Thoracic aorta (tissue), 2 donors: ENCODE measurements around the gene MAPKAPK2. TPM values are rescaled to one million over a fixed set of nuclear protein-coding genes. Genes with fewer than 3 reads are reported as not detected.

Source experiments
- ATAC-seq: fragments of 150-250 bp; one replicate; pipeline ENCODE4 v1.8.0; 2017; ENCODE audit warnings: low read depth; ENCODE audit not compliant: insufficient number of reproducible peaks, low FRiP score
- DNase-seq: peaks from one replicate; pipeline ENCODE4 v3.0.0-alpha.2; 2020; ENCODE audit warnings: low spot score
- H3K27ac ChIP-seq, 2 donors: fragments of 200-600 bp; sonication (generic); 1 replicate in 1 of 2; 2 replicates in 1 of 2; pipeline ENCODE4 v1.5.1; 2016; ENCODE audit warnings: mild to moderate bottlenecking in 2 of 2, moderate library complexity in 2 of 2
- H3K27me3 ChIP-seq: fragments of 200-600 bp; sonication (generic); replicated peaks from 2 replicates; pipeline ENCODE4 v1.6.0; 2016; ENCODE audit warnings: mild to moderate bottlenecking; ENCODE audit not compliant: insufficient read depth
- H3K36me3 ChIP-seq: fragments of 200-600 bp; sonication (generic); one replicate; pipeline ENCODE4 v1.5.1; 2016
- H3K4me1 ChIP-seq, 2 donors: fragments of 200-600 bp; sonication (generic); 1 replicate in 1 of 2; 2 replicates in 1 of 2; pipeline versions ENCODE4 v1.5.1 to v1.6.0; 2016; ENCODE audit warnings: low read depth in 2 of 2, mild to moderate bottlenecking in 1 of 2; ENCODE audit not compliant: control insufficient read depth in 1 of 2
- H3K4me3 ChIP-seq: fragments of 200-600 bp; sonication (generic); 2 replicates; pipeline ENCODE4 v1.5.1; 2016; ENCODE audit warnings: mild to moderate bottlenecking
- H3K9me3 ChIP-seq: fragments of 200-600 bp; sonication (generic); 2 replicates; pipeline ENCODE4 v1.5.1; 2016
- CTCF ChIP-seq: fragments of 200-600 bp; sonication (generic); IDR thresholded peaks from one replicate; pipeline ENCODE4 v1.5.1; 2019; ENCODE audit warnings: antibody characterized with exemption
- total RNA-seq, 2 donors: library from RNA; depleted of rRNA; stranded (reverse); fragments of >200 nt; gene quantifications; one replicate each; pipeline versions ENCODE4 v1.1.0 to v1.2.3, GENCODE V29; 2016

Gene MAPKAPK2
- total RNA-seq, 2 donors from 2014 or later, result 80.7 to 89.2 TPM

DNA sequence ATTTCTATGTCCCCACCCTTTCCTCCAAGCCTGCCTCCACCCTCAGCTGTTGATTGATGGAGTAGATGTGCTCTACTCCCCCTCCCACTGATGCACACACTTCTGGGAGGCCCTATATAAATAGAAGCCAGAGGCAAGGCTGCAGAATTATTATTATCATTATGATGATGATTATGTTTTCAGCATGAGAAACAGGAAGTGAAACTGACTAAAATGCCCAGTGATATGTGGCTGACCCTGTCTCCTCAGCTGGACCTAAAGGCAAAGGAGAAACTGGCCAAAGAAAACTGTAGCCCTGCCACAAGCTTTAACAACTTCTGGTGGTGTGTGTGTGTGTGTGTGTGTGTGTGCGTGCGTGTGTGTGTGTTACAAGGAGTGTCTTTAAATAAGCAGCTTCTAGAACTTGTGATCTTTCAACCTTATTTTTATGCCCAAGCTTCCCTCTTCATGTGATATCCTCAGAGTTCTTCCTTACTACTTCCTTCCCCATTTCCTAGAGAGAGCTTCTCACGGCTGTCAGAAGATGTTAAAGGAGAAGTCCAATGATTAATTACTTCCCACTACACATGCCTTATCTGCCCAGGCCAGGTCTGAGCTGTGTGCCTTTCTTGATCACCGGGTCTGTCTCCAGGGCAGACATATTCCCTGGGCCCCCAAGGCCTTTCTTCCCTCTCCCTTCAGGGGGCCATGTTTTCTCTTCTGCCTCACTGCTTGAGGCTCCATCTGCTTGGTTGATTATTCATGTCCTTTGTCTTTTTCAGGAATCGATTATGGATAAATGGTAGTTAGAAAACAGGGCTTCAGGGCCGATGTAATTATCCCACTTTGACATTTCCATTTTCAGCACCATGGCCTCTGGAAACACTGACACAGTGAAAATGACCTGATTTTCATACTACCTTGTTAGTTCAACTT, 11.6 kb upstream of the MAPKAPK2 start:
- TF ChIP-seq CTCF, result no peak
- Histone ChIP-seq H3K36me3 (no peaks in the 10 kb centered on the region), H3K27ac (peak overlapping the region; percentile 58 to 60), H3K9me3 (no peaks in the 10 kb centered on the region), H3K4me3 (no peak overlapping the region), H3K4me1 (peaks cover 26 to 40% of the 10 kb centered on the region in 2 donors), H3K27me3 (no peaks in the 10 kb centered on the region)
- ATAC-seq (peak; percentile 24), DNase-seq (no peak)

- peak overlapping the region; percentile 72 to 83 for H3K27ac ChIP-seq
- no peaks in the 10 kb centered on the region for H3K9me3 ChIP-seq
- H3K27me3 ChIP-seq, result no peaks in the 10 kb centered on the region
- DNase-seq (no peak), ATAC-seq (no peak)
- H3K4me3 ChIP-seq, result no peak overlapping the region
- H3K4me1 ChIP-seq, result peaks cover 26 to 40% of the 10 kb centered on the region in 2 donors
- no peaks in the 10 kb centered on the region for H3K36me3 ChIP-seq
- no peak for TF ChIP-seq CTCF
Measured at GRCh38 chr1:206674236-206674635, 10.5 kb upstream of the MAPKAPK2 start.

- peaks cover 26 to 40% of the 10 kb centered on the region in 2 donors for H3K4me1 ChIP-seq
- no peaks in the 10 kb centered on the region for H3K27me3 ChIP-seq
- DNase-seq, result peak; percentile 43
- no peak overlapping the region for H3K4me3 ChIP-seq
- H3K27ac ChIP-seq, result peak overlapping the region; percentile 72 to 83
- H3K36me3 ChIP-seq, result no peaks in the 10 kb centered on the region
- ATAC-seq, result peak; percentile 48
- no peaks in the 10 kb centered on the region for H3K9me3 ChIP-seq
- no peak for TF ChIP-seq CTCF
Measured at GRCh38 chr1:206674745-206675175, 9.9 kb upstream of the MAPKAPK2 start.

GRCh38 chr1:206676499-206676898, 8.2 kb upstream of the MAPKAPK2 start:
- no peaks in the 10 kb centered on the region for H3K27me3 ChIP-seq
- no peak overlapping the region for H3K27ac ChIP-seq
- no peak overlapping the region for H3K4me3 ChIP-seq
- peaks cover 26 to 40% of the 10 kb centered on the region in 2 donors for H3K4me1 ChIP-seq
- H3K36me3 ChIP-seq, result no peaks in the 10 kb centered on the region
- no peak for TF ChIP-seq CTCF
- no peaks in the 10 kb centered on the region for H3K9me3 ChIP-seq
- DNase-seq (no peak), ATAC-seq (no peak)

DNA sequence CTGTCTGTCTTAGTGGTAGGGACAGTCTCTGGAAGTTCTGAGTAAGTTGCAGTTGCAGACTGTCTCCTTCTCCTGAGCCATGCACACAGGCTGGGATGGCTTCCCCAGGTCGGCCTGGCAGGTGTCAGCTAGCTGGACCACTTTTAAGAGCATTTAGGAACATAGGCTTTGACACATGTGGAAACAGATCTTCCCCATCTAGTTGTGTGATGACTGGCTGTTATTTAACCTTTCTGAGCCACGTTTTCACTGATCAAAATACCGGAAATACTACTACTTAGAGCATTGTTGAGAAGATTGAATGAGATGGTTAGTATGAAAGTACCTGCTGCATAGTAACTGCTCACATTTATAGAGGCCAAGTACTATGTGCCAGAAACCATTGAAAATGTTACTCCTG, 6.2 kb upstream of the MAPKAPK2 start:
- Histone ChIP-seq H3K4me1 (peaks cover 13 to 25% of the 10 kb centered on the region in 2 donors), H3K27me3 (no peaks in the 10 kb centered on the region), H3K9me3 (no peaks in the 10 kb centered on the region), H3K36me3 (no peaks in the 10 kb centered on the region), H3K27ac (no peak overlapping the region), H3K4me3 (no peak overlapping the region)
- no peak for DNase-seq
- no peak for TF ChIP-seq CTCF
- ATAC-seq, result no peak
